Heart left ventricle (tissue), 16 donors: Measurements from ENCODE around the gene SNED1. TPM values are rescaled to one million over a fixed set of nuclear protein-coding genes. Genes with fewer than 3 reads are reported as not detected.

ENCODE experiments used
- ATAC-seq, 4 donors: fragments of 200-7000 bp; cut with Tn5 transposase; one replicate each; pipeline ENCODE4 v1.9.1; 2020 to 2022; ENCODE audit warnings: moderate library complexity in 4 of 4, mild to moderate bottlenecking in 3 of 4, moderate number of reproducible peaks in 1 of 4
- DNase-seq, 5 donors: peaks; one replicate each; pipeline ENCODE4 v3.0.0-alpha.2; 2020
- H3K27ac ChIP-seq, 12 donors: fragments of 200-600 bp; sonication (generic) in 4 of 12; one replicate each; pipeline versions ENCODE4 v1.5.0 to v1.8.0; 2016 to 2022; ENCODE audit warnings: mild to moderate bottlenecking in 2 of 12
- H3K27me3 ChIP-seq, 9 donors: fragments of 200-600 bp; sonication (generic) in 2 of 9; one replicate each; pipeline versions ENCODE4 v1.5.1 to v1.8.0; 2016 to 2022; ENCODE audit warnings: mild to moderate bottlenecking in 3 of 9
- H3K36me3 ChIP-seq, 9 donors: fragments of 200-600 bp; sonication (generic) in 2 of 9; one replicate each; pipeline versions ENCODE4 v1.5.0 to v1.8.0; 2018 to 2022; ENCODE audit warnings: mild to moderate bottlenecking in 2 of 9
- H3K4me1 ChIP-seq, 12 donors: fragments of 200-600 bp; sonication (generic) in 4 of 12; one replicate each; pipeline versions ENCODE4 v1.5.0 to v1.8.0; 2016 to 2022; ENCODE audit warnings: mild to moderate bottlenecking in 3 of 12
- H3K4me3 ChIP-seq, 12 donors: fragments of 200-600 bp; sonication (generic) in 4 of 12; one replicate each; pipeline versions ENCODE4 v1.5.0 to v1.8.0; 2017 to 2022; ENCODE audit warnings: mild to moderate bottlenecking in 9 of 12, moderate library complexity in 4 of 12
- H3K9me3 ChIP-seq, 12 donors: fragments of 200-600 bp; sonication (generic) in 4 of 12; one replicate each; pipeline versions ENCODE4 v1.5.0 to v1.8.0; 2016 to 2022; ENCODE audit warnings: mild to moderate bottlenecking in 1 of 12
- CTCF ChIP-seq, 12 donors: fragments of 200-600 bp; sonication (generic) in 4 of 12; IDR thresholded peaks; one replicate each; pipeline versions ENCODE4 v1.5.0 to v1.8.0; 2018 to 2022; ENCODE audit warnings: antibody characterized with exemption in 12 of 12, mild to moderate bottlenecking in 5 of 12
- POLR2A ChIP-seq, 2 donors: fragments of 450-650 bp; IDR thresholded peaks; one replicate each; pipeline ENCODE4 v1.6.1; 2017; ENCODE audit warnings: antibody characterized with exemption in 2 of 2, mild to moderate bottlenecking in 2 of 2, moderate library complexity in 2 of 2
- WGBS, 4 donors: extraction: QIAGEN DNeasy Blood & Tissue Kit in 2 of 4; methylation state at CpG; one replicate each; pipeline versions ENCODE4 v1.1.5 to v1.1.7; 2013 to 2018; 5-methylcytosine and 5-hydroxymethylcytosine counted together
- intact Hi-C, 10 donors: fragments of 100-400 bp; cut with DNase I; formaldehyde crosslinking; loops; one replicate each; pipeline versions ENCODE4 v1.11.1 to v1.14.2; 2022
- polyA plus RNA-seq, 2 donors: library from polyadenylated mRNA; stranded (reverse); fragments of 200-250 nt; gene quantifications; one replicate each; pipeline ENCODE4 v1.2.3, GENCODE V29; 2013
- total RNA-seq, 9 donors: library from RNA; depleted of rRNA in 2 of 9; stranded (reverse); fragments of >200 nt in 2 of 9; fragmentation: NEBNext Ultra II Directional in 3 of 9; extraction: Animal tissue kit (Norgen Biotek cat#: 25700) in 3 of 9; gene quantifications; one replicate each; pipeline versions ENCODE4 v1.1.0 to v1.2.4, GENCODE V29; 2016 to 2023
- donor health status: ischemic (EF 13 %, LVEDD 7.1; RV severe dilation, severe dysfunction).
- donor health status: healthy with polysubstance abuse.
- donor health status: DM: no; HTN: yes; CAD: no.
- donor health status: DM: no; HTN: no; CAD: no.
- donor health status: ischemic (EF 25% LVEDD 6.9; RV normal size, moderate dysfunction).
- donor health status: ischemic (EF 25% LVEDD 5.7; RV mildly dilated, moderate dysfunction).
- donor health status: healthy.
- donor health status: DM: yes; HTN: yes; CAD: no.
- donor health status: ischemic (EF 35%, LVEDD 5.7; RV mildly dilated, moderate dysfunction).
- donor health status: nonischemic (EF 11% LVEDD 7.7; RV severe dilation, severe dysfunction).
- donor health status: DM: yes; HTN: yes; CAD: no.
- donor health status: PGD.
- donor health status: ischemic (EF 29% LVEDD 5.4; RV normal size, mild dysfunction).
- donor health status: nonischemic (EF 23%, LVEDD 6.1; RV moderate dilation, normal function).

SNED1 gene
- total and polyA plus RNA-seq, 11 donors: 3.1 to 14.7 (median 4.9) TPM

GRCh38 chr2:241036397-241036963 lies 38.1 kb downstream of the SNED1 start:
- 12 to 20% (median 15%) methylated on average over 27 to 36 of the region's 36 CpGs for WGBS, 4 donors
- Histone ChIP-seq H3K27me3 (no peaks in the 10 kb centered on the region), H3K4me3 (peak overlapping the region; percentile 3 to 50 (median 36)), H3K9me3 (no peaks in the 10 kb centered on the region), H3K36me3 (peaks cover 0 to 36% (median 0%) of the 10 kb centered on the region in 9 donors), H3K27ac (no peak overlapping the region), H3K4me1 (peaks cover 0 to 15% (median 6%) of the 10 kb centered on the region in 12 donors)
- intact Hi-C loops: no loop called here
- DNase-seq: no peak
- ATAC-seq: peak in 3 of 4 donors; percentile 12 to 25 (median 18)
- no peak for TF ChIP-seq POLR2A (IDR thresholded peaks at IDR 0.05)
- no peak for TF ChIP-seq CTCF (IDR thresholded peaks at IDR 0.05)

GRCh38 chr2:241036964-241037421 lies 38.6 kb downstream of the SNED1 start:
- no peak overlapping the region for H3K27ac ChIP-seq
- no peaks in the 10 kb centered on the region for H3K9me3 ChIP-seq
- no peak for TF ChIP-seq POLR2A (IDR thresholded peaks at IDR 0.05)
- TF ChIP-seq CTCF (IDR thresholded peaks at IDR 0.05): no peak
- DNase-seq (no peak), ATAC-seq (no peak)
- WGBS, 4 donors: 64 to 77% (median 70%) methylated on average over 12 to 18 of the region's 18 CpGs
- intact Hi-C loops: no loop called here
- H3K36me3 ChIP-seq: peaks cover 0 to 36% (median 0%) of the 10 kb centered on the region in 9 donors
- H3K4me1 ChIP-seq: peaks cover 0 to 15% (median 6%) of the 10 kb centered on the region in 12 donors
- peak overlapping the region in 5 of 12 donors; percentile 38 to 50 (median 41) for H3K4me3 ChIP-seq
- H3K27me3 ChIP-seq: no peaks in the 10 kb centered on the region

- Histone ChIP-seq H3K9me3 (no peaks in the 10 kb centered on the region), H3K27me3 (no peaks in the 10 kb centered on the region), H3K36me3 (peaks cover 0 to 41% (median 0%) of the 10 kb centered on the region in 9 donors), H3K27ac (no peak overlapping the region), H3K4me1 (peaks cover 0 to 15% (median 6%) of the 10 kb centered on the region in 12 donors), H3K4me3 (no peak overlapping the region)
- no peak for TF ChIP-seq POLR2A (IDR thresholded peaks at IDR 0.05)
- no peak for TF ChIP-seq CTCF (IDR thresholded peaks at IDR 0.05)
- intact Hi-C loops: no loop called here
- WGBS, 4 donors: 91 to 96% (median 94%) methylated on average over 8 to 9 of the region's 9 CpGs; no CpG with 5 or more reads in 1 of the 4 donors
- DNase-seq (no peak), ATAC-seq (no peak)
These were observed 39.1 kb downstream of the SNED1 start for GRCh38 chr2:241037498-241037897.

GRCh38 chr2:241038374-241039180 lies 40.2 kb downstream of the SNED1 start:
- Histone ChIP-seq H3K4me3 (no peak overlapping the region), H3K27ac (no peak overlapping the region), H3K4me1 (peaks cover 0 to 15% (median 6%) of the 10 kb centered on the region in 12 donors), H3K36me3 (peaks cover 0 to 45% (median 0%) of the 10 kb centered on the region in 9 donors), H3K27me3 (no peaks in the 10 kb centered on the region), H3K9me3 (no peaks in the 10 kb centered on the region)
- intact Hi-C loops: no loop called here
- TF ChIP-seq POLR2A (IDR thresholded peaks at IDR 0.05) (no peak), CTCF (IDR thresholded peaks at IDR 0.05) (no peak)
- no peak for ATAC-seq
- WGBS, 4 donors: 93 to 96% (median 94%) methylated on average over 11 to 20 of the region's 20 CpGs
- DNase-seq: no peak
